ENCODE measurements around the gene ANO10.

DNA sequence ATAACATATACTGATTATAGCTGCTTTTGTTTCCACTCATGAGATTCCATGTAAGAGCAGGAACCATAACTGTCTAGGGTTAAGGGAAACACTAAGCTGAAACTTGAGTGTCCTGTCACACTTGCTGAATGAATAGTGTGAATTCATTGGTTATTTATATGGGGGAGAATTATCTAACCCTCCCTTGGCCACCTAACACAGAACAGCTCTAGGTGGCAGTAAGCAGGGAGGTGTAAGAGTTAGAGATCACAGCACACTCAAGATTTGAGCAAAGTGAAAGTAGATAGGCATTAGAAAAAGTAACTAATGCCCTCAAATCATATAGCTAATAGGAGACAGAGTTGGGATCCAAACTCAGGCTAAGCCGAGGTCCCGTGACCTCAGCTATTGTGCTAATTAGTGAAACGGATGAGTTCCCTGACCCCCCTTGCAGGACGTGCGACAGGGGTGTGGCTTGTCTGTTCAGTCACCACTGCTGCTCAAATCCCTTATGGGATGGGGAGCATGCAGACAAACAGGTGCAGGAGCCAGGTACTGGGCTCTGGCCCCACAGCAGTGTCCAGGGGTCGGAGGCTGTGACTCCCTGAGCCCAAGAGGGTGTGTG is 27.7 kb upstream of the ANO10 start:
- TF ChIP-seq, protein P1, sequence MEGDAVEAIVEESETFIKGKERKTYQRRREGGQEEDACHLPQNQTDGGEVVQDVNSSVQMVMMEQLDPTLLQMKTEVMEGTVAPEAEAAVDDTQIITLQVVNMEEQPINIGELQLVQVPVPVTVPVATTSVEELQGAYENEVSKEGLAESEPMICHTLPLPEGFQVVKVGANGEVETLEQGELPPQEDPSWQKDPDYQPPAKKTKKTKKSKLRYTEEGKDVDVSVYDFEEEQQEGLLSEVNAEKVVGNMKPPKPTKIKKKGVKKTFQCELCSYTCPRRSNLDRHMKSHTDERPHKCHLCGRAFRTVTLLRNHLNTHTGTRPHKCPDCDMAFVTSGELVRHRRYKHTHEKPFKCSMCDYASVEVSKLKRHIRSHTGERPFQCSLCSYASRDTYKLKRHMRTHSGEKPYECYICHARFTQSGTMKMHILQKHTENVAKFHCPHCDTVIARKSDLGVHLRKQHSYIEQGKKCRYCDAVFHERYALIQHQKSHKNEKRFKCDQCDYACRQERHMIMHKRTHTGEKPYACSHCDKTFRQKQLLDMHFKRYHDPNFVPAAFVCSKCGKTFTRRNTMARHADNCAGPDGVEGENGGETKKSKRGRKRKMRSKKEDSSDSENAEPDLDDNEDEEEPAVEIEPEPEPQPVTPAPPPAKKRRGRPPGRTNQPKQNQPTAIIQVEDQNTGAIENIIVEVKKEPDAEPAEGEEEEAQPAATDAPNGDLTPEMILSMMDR (IDR thresholded peaks at IDR 0.05): no peak
- no peak for TF ChIP-seq EZH2 (IDR thresholded peaks at IDR 0.05; ENCODE audit: borderline replicate concordance, insufficient read depth, low read depth, low read length, poor library complexity, severe bottlenecking)

Data from B cell (primary cell).